ENCODE measurements around the gene SLCO1B1.

Gene SLCO1B1

GRCh38 chr12:21221778-21222177, 90.8 kb downstream of the SLCO1B1 start:
- DNase-seq, result no peak

GRCh38 chr12:21223930-21224329, 92.9 kb downstream of the SLCO1B1 start:
- DNase-seq, result peak; percentile 76

- no peak for DNase-seq
Observed at GRCh38 chr12:21234395-21234794, 103.4 kb downstream of the SLCO1B1 start.

GRCh38 chr12:21239866-21240265, 108.9 kb downstream of the SLCO1B1 start:
- no peak for DNase-seq

GRCh38 chr12:21248679-21249078, 117.7 kb downstream of the SLCO1B1 start:
- no peak for DNase-seq

GRCh38 chr12:21252070-21252469, 121.1 kb downstream of the SLCO1B1 start:
- no peak for DNase-seq

GRCh38 chr12:21257172-21257571, 126.2 kb downstream of the SLCO1B1 start:
- DNase-seq, result no peak

GRCh38 chr12:21264232-21264631, 133.2 kb downstream of the SLCO1B1 start:
- DNase-seq, result no peak

GRCh38 chr12:21265932-21266331, 134.9 kb downstream of the SLCO1B1 start:
- no peak for DNase-seq

- DNase-seq, result no peak
Observed at GRCh38 chr12:21276826-21277225, 145.8 kb downstream of the SLCO1B1 start.

All from NCI-H1105 (cell line).